Hematopoietic multipotent progenitor cell treated with erythropoietin and hydrocortisone succinate and interleukin-3 and kit ligand, for 17 days (in vitro differentiated cells): ENCODE results near the gene PPP1R14B.
"Not testable (repeated sequence)": the region's sequence is repeated elsewhere in the genome, so short reads cannot be mapped to it uniquely, and the experiment has no call there.

Experiments used
- DNase-seq: peaks from one replicate; pipeline ENCODE4 v3.0.0-alpha.2; 2015; ENCODE audit warnings: low spot score

Gene PPP1R14B

DNA sequence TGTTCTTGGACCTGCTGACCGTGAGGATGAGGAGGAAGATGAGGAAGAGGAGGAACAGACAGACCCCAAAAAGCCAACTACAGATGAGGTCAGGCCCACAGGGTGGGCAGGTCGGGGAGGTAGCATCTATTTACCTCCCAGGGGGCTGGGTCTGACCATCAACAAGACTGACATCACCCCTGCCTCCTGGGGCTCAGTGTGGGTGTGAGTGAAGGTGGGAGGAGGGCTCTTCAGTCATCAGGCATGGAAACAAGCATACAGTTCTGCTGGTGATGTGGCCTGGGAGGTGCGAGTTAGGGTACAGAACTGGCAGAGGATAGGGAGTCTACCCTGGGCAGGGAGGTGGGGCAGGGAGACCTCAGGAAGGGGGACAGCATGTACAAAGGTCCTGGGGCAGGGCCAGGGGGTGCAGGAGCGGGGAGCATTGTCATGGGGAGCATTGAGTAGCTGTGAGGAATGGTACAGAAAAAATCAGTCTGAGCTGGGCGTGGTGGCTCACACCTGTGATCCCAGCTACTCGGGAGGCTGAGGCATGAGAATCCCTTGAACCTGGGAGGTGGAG is 13.5 kb upstream of the PPP1R14B start:
- no peak for DNase-seq

DNA sequence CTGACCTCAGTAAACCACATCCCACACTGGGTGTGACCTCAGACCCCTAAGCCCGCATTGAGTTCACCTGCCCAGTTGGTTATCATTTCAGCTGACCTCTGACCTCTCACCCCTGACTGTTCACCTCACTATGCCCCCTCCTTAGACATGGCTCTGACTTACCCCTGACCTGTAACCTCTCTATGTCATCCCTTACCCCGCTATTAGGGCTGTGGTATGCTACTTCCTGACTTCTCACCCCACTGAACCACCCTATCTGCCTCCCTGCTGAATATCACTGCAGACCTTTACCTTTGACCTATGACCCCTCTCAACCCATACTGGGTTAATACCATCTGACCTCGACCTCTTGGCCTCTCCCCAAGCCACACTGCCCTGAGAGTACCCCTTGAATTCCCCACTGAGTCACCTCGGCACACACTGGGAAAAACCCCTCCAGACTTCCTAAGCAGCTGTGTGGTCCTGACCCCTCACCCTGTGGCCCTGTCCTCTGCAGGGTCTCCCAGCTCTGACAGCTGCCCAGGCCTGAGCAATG is 12.9 kb upstream of the PPP1R14B start:
- DNase-seq = no peak

DNA sequence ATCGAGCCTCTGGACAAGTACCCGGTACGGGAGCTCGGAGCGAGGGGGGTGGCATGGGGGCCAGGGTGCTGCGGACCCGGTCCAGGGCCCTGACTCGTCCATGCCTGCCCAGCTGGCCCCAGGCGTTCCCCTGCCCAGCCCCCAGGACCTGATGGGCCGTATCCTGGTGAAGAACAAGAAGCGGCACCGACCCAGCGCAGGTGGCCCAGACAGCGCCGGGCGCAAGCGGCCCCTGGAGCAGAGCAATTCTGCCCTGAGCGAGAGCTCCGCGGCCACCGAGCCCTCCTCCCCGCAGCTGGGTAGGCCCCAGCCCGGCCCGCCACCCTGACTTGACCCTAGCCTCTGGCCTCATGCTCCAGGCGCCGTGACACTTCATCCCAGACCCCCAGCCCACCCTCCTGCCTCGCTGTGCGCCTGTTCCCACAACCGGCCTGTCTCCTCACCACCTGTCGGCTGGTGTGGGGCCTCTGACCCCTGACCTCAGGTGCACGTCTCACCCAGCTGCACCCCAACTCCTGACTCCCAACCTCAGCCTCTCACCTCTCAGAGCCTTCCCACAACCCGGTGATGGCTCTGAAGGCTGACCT is 12.3 kb upstream of the PPP1R14B start:
- no peak for DNase-seq

DNA sequence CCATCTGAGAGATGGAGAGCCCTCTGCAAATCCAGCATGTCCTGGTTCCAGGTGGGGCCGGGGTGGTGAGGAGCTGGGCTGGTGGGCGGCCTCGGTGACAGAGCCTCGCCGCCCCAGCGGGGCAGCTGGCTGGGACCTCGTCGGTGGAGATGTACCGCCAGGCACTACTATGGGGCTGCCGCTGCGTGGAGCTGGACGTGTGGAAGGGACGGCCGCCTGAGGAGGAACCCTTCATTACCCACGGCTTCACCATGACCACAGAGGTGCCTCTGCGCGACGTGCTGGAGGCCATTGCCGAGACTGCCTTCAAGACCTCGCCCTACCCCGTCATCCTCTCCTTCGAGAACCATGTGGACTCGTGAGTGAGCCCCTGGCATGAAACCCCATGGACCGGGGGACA is 11.6 kb upstream of the PPP1R14B start:
- no peak for DNase-seq

DNA sequence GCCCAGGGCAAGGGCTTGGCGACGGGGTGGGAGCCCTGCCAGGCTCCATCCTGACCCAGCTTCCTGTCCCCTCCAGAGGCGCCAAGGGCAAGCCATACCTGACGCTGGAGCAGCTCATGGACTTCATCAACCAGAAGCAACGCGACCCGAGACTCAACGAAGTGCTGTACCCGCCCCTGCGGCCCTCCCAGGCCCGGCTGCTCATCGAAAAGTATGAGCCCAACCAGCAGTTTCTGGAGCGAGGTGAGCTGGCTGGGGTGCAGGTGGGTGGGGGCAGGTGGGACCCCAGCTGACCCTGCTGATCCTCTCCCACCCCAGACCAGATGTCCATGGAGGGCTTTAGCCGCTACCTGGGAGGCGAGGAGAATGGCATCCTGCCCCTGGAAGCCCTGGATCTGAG is 9.6 kb upstream of the PPP1R14B start:
- DNase-seq = no peak

DNA sequence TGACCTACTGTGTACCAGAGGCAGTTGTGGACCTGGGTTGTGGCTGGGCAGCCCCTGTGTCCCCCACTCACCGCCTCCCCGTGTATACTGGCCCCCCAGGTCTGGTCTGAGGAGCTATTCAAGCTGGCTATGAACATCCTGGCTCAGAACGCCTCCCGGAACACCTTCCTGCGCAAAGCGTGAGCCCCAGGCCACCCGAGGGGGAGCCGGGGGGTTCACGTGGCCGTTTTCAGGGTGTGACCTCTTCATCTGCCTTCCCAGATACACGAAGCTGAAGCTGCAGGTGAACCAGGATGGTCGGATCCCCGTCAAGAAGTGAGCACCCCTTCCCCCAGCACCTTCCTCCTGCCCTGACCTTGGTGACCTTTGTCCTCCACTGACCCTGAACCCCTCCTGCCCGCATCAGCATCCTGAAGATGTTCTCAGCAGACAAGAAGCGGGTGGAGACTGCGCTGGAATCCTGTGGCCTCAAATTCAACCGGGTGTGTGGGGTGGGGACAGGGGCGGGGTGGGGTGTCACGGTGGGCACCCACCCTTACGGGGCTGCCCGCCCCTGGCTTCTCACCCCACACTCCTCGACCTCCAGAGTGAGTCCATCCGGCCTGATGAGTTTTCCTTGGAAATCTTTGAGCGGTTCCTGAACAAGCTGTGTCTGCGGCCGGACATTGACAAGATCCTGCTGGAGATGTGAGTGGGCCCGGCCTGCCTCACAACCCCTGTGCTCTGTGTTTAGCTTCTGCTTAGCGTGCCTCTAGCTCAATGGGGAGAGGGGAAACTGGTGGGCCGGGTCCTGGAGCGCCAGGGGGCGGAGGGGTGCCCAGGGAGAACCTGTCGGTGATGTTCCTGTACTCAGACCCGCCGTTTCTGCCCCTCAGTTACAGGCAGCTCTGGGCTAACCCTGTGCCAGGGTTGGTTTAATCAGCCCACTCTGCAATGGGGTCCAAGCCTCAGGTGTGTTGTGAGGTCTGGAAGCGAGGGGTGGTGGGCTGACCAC is 8.7 kb upstream of the PPP1R14B start:
- no peak for DNase-seq

DNA sequence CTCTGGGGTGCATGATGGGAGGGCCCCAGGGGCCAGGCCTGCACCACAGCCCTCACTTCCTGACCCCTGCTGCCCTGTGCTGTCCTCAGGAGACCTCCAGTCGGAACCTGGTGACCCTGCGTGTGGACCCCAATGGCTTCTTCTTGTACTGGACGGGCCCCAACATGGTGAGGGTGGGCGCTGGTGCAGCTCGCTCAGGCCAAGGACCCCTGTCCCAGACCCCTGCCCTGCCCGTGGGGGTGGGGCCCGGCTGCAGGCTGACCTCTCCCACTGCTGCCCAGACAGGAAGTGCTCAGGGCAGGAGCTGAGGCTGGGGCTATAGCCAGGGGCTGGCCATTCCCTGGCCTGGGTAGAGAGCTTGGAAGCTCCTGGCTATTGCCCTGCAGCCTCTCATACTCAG is 7.6 kb upstream of the PPP1R14B start:
- no peak for DNase-seq

DNA sequence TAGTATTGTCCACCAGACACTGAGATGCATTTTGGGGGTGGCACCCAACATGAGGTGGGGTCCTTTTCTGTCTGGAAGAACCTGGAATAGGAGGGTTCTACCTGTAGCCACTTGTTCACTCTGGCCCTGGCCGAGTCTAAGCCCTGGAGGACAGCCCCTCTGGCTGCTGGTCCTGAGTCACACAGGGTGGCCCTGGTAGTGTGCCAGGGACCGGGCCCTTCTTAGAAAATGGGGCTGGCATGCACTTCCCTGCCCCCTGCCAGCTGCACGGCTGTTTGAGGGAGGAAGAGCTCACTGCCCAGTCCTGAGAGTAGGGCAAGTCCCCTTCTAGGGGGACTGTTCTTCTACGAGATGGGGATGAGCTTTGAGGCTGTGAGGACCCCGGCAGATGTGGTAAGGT is 6.7 kb upstream of the PPP1R14B start:
- DNase-seq = peak; percentile 36

DNA sequence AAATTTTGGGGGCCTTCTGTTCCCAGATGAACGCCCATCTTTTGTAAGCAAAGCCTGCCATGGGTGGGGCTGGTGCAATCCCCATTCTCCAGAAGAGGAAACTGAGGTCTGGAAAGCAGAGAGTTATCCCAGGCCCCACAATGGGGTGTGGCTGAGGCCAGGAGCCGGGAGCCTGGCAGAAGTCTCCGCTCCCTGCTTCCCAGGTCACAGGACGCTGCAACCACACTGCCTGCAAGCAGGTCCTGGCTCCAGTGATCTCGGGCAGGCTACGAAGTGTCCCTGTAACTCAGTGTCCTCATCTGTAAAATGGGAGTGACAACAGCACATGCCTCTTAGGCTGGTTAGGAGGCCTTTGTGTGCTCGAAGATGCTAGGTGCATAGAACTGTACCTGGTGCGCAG is 6.3 kb upstream of the PPP1R14B start:
- DNase-seq = no peak

DNA sequence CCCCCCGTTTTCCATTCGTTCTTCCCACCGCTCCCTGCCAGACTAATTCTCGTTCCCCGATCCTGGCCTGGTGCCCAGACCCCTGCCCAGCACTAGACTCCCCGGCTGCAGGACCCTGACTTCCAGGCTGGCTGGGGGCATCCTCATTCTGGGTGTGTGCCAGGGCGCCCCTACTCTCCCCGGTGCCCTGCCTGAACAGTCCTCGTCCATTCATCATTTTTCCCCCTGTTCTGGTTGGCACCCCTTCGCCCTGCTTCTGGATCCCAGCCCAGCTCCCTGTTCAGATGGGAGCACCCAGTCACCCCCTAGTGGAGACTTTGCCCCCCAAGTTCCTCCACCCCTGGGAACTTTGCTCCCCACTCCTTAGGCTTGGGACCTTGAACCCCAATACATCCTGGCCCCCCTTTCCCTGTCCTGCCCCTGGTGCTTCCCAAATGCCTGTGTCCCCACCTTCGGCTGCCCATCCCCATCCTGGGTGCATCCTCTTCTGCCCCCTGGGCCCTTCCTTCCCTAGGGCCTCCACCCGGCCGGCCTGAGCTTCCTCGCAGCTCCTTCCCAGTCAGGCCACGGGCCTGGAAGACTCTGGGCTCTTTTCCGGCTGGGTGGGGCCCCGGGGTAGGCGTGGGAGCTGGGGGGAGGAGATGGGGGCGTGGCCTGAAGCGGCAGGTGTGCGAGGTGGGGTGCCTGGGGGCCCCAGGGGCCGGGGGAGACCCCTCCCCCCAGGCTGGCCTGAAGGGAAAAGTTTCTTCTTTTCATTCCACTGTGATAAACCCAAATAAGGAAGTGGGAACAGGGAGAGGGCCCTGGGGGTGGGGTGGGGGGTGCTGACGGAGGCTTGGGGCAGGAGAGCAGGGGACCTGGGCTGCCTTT is 5.5 kb upstream of the PPP1R14B start:
- peak; percentile 66 for DNase-seq

DNA sequence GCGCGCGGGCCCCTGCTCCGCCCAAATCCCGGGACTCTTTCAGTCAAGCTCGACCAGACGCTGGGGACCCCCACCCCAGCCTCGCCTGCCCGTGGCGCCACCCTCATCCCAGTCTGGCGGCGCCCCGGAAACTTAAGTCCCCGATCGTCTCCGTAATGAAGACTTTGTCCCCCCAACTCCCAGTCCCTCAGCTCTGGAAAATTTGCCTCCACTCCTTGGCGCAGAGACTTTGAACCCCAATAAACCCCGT is 4.9 kb upstream of the PPP1R14B start:
- DNase-seq = no peak

DNA sequence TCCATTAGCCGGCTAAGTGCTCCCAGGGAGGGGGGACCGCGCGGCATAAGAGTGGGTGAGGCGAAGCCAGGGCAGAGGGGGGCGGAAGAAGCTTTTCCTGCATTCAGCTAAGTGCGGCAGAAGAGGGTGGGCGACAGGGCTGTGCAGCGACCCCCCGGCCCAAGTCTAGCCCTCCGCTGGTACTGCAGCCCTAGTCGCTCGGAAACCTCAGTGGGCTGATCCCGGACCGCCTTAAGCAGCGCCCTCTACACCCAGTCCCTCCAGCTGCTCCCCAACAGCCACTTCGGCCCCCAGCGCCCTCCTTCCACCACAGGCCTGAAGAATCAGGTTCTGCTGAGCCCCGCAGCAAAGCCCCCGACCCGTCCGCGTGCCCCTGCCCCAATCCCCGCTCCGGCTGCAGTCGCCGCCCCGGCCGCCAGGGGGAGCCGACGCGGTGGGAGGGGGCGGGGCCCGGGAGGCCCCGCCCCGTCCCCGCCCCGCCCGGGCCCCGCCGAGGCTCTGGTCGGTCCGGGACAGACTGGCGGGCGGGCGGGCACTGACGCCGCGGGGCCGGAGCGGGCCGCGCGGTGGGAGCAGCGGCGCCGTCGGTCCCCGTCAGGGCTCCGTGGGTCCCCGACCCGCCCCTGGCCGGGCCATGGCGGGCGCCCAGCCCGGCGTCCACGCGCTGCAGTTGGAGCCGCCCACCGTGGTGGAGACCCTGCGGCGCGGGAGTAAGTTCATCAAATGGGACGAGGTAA is 4.4 kb upstream of the PPP1R14B start, which contains the start of gene PLCB3:
Gene PLCB3, plus strand, starts transcription at position 515 of the 737 bp plus-strand sequence. Its CDS starts 120 bp downstream, at position 635.
- DNase-seq = peak; percentile 78

DNA sequence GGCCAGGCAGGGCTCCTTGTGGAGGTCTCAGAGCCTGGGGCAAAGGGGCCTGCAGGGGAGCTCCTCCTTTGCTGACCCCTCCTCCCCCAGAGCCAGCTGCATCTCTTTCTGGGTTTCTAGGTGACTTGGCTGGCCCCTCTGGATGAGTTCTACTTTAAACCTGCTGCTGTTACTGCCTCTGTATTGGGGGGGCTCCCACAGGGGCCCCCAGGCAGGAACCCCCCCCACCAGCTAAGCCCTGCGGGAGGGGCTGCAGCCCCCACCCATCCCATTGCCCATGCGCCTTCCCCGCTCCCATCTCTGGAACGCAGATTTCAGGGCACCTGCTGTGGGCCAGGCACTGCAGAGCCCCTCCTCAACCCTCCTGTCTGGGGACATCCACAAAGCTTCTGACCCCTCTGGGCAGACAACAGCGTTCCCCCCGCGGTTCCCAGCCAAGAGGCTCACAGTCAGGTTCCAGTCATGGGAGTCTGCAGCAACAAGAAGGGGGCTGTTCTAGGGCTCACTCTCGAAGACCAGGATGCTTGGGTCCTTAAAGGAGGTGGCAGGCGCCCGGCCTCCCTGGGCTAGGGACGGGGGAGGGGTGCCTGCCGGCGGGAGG is 3.8 kb upstream of the PPP1R14B start:
- no peak for DNase-seq

DNA sequence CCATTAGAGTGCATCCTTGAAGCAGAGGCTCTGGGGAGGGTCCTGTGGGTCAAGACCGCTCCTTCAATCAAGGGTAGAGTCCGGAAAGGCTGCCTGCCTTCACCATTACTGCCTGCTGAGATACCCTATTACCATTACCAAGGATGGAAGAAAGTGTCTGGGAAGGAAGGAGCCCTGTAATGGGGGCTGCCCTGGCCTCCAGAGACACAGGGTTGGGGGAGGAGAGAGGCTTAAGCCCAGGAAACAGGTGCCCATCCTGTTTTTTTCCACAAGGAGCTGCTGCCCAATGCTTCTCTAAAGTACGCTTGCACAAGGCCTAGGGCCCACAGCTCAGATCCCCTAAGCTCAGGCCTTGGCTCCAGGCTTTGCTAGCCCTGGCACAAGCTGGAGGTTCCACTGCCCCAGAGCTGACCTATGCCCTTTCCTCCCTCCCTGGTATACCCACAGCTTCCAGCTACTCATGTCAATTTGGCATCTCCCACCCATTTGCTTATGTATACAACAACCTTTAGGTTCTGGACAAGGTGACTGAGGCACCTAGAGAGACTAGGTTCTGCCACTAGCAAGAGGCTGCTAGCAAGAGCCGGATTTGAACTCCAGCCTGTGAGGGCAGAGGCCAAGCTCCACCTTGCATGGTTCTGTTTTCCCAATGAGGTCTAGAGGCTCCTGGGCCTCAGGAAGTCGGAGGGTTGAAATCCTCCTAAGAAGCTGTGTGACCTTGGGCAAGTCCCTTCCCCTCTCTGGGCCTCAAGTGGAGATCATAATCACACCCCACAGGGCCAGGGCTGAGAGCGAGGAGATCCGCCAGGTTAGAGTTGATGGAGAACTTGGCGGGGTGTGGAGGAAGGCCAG is 3.0 kb upstream of the PPP1R14B start:
- DNase-seq = no peak

DNA sequence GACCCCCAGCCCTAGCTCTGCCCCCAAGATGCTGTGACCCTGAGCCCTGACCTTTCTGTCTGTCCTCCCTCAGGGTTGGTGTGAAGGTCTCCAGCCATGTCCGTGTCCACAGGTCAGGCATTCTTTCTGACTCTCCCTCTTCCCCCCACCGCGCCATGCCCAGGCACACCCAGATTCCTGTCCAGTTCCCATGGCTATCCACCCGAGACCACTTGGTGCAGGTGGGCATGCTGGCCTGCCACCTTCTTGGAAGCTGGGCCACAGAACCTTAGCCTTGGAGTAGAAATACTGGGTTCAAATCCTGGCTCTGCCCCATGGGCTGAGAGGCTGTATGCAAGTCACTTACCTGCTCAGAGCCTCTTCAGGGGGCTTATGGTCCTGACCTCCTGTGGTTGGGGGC is 2.3 kb upstream of the PPP1R14B start:
- DNase-seq = no peak

DNA sequence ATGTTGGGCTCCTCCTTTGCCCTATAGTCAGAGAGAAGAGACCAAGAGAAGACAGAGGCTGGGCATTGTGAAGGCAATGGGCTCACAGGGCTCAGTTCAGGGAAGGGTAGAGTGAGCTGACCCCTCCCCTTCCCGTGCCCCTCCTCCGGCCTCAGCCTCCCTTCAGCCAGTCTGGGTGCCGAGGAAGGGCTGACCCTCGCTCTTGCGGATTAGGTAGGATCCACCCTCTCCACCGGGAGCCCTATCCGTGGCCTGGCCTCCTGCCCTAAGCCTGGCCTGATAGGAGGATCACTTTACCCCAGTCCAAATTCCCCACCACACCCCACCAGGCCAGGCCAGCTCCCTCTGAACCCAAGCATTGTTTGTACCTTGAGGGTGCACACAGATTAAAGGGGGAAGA is 1.8 kb upstream of the PPP1R14B start:
- DNase-seq = no peak

DNA sequence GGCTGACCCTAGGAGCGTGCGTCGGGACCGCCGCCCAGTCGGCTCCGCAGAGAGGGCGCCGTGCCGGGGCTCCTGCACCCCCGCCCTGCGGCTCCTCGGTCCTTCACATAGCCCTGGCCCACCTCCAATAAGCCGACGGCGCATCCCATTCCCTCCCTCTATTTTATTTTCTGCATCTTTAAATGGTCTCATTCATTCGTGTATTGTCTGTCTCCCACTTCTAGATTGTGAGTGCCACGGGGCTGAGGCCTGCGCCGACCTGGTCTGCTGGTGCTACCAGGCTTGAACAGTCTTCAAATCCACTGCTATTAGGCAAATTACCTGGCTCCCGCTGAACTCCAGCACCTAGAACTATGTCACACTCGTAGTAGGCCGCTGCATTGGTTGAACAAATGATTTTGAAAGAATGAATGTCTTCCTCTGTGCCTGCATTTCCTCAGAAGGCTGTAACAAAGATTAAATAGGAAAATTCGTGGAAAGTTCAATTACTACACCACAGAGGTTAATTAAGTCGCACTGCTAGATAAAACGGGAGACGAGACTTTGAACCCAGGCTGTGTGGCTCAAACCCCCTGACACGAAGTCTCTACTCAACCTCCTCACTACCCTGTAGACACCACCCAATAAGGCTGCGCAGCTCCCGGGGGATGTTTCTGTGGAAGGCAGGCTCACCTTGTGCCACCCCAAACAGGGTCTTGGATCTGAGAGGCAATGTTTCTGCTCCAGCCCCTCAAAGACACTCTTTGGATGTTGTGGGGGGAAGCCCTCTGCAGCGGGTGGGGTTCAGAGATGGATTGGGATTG is 1.2 kb upstream of the PPP1R14B start:
- DNase-seq = no peak

DNA sequence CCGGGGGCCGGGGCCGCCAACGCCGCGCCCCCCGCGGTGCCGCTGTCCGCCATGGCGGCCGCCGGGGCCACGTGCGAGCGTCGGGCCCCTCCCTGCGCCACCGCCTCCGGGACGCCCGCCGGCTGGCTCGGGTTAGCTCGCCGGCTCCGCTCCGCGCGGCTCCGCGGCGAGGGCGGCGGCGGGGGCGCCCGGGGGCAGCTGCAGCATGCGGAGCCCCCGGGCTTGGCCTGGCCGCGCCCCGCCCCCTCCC is 197 bp downstream of the PPP1R14B start:
- DNase-seq = not testable (repeated sequence)

DNA sequence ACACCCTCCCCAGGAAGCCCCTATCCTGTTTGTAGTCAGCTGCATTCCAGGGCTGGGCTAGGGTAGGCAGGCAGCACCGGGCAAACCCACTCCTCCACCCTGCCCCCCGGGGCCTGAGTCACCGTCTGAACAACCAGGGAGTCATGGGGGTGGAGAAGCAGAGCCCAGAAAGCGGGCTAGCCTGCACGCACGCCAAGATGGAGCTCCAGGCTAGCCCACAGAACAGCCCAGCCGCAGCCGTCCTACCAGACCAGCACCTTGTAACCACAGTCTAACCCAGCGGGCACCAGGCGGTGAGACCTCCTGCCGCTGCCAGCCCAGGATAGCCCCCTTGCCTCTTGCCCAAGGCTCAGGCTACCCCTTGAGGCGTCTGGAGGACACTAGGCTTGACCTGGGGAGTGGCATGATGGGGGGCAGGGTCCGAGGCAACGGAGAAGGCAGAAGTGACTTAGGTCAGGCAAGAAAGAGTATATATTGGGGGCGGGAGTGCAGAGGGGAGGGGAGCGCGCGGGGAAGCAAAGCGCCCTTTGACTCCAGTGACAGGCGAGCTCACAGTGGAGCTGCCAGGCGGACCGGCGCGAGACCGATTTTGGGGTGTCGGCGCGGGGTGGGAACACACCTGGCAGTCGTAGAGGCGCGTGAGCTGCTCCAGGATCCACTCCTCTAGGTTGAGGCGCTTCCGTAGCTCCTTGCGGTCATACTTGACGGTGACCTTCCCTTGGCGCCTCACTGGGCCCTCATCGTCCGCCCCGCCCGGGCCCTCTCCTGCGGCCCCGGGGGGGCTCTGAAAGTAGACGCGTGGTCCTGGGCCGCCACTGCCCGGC is 734 bp downstream of the PPP1R14B start:
- no peak for DNase-seq
